ENCODE data around the gene MUC2.

- TF ChIP-seq CTCF (IDR thresholded peaks at IDR 0.05) (no peak), POLR2A (IDR thresholded peaks at IDR 0.05) (no peak)
Measured at GRCh38 chr11:1048375-1049070, 26.2 kb upstream of the MUC2 start.
